ENCODE results near the gene PLEK. TPM values are rescaled to one million over a fixed set of nuclear protein-coding genes. Genes with fewer than 3 reads are reported as not detected.
"Not testable (repeated sequence)": the region's sequence is repeated elsewhere in the genome, so short reads cannot be mapped to it uniquely, and the experiment has no call there.

PLEK gene
- total RNA-seq, 1 donor from 2014 or later, result 0.26 TPM

- DNase-seq, result not testable (repeated sequence)
These were observed 32.7 kb downstream of the PLEK start for GRCh38 chr2:68397704-68398263.

DNA sequence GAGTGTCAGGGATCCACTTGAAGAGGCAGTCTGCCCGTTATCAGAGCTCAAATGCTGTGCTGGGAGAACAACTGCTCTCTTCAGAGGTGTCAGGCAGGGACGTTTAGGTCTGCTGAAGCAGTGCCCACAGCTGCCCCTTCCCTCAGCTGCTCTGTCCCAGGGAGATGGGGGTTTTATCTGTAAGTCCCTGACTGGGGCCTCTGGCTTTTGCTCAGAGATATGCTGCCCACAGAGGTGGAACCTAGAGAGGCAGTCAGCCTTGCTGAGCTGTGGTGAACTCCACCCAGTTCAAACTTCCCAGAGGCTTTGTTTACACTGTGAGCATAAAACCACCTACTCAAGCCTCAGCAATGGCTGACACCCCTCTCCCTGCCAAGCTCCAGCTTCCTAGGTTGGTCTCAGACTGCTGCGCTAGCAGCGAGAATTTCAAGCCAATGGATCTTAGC lies 38.1 kb downstream of the PLEK start:
- Mint-ChIP-seq H3K27me3 (peaks cover 63% of the 10 kb centered on the region), H3K27ac (no peak overlapping the region), H3K9me3 (peaks cover 43% of the 10 kb centered on the region), H3K4me3 (no peak overlapping the region), H3K4me1 (no peaks in the 10 kb centered on the region), H3K36me3 (ENCODE audit: low read depth) (peaks cover 2% of the 10 kb centered on the region)
- intact Hi-C loops (cut with micrococcal nuclease), result no loop called here
- no peak for DNase-seq

More at GRCh38 chr2:68397704-68398263, 32.7 kb downstream of the PLEK start:
- H3K36me3 Mint-ChIP-seq (ENCODE audit: low read depth); H3K4me1 Mint-ChIP-seq; H3K27ac Mint-ChIP-seq; intact Hi-C loops (cut with micrococcal nuclease); H3K4me3 Mint-ChIP-seq: not testable (repeated sequence)
- Mint-ChIP-seq H3K27me3 (peaks cover 48% of the 10 kb centered on the region), H3K9me3 (peaks cover 33% of the 10 kb centered on the region)

- Mint-ChIP-seq H3K27me3 (peaks cover 64% of the 10 kb centered on the region), H3K27ac (no peak overlapping the region), H3K9me3 (peaks cover 40% of the 10 kb centered on the region), H3K36me3 (ENCODE audit: low read depth) (peaks cover 2% of the 10 kb centered on the region), H3K4me3 (no peak overlapping the region), H3K4me1 (no peaks in the 10 kb centered on the region)
- intact Hi-C loops (cut with micrococcal nuclease), result no loop called here
- no peak for DNase-seq
These were observed 39.1 kb downstream of the PLEK start for GRCh38 chr2:68404164-68404563.

- H3K27me3 Mint-ChIP-seq, result peaks cover 63% of the 10 kb centered on the region
- peaks cover 41% of the 10 kb centered on the region for H3K9me3 Mint-ChIP-seq
- H3K36me3 Mint-ChIP-seq (ENCODE audit: low read depth), result peaks cover 2% of the 10 kb centered on the region
- H3K4me1 Mint-ChIP-seq, result no peaks in the 10 kb centered on the region
- DNase-seq, result no peak
- no peak overlapping the region for H3K4me3 Mint-ChIP-seq
- H3K27ac Mint-ChIP-seq, result no peak overlapping the region
- intact Hi-C loops (cut with micrococcal nuclease), result no loop called here
These were observed 40.1 kb downstream of the PLEK start for GRCh38 chr2:68404893-68405799.

- no peak for DNase-seq
- Mint-ChIP-seq H3K36me3 (ENCODE audit: low read depth) (no peaks in the 10 kb centered on the region), H3K4me1 (peaks cover 7% of the 10 kb centered on the region), H3K4me3 (no peak overlapping the region), H3K27ac (no peak overlapping the region), H3K9me3 (peaks cover 25% of the 10 kb centered on the region), H3K27me3 (peaks cover 40% of the 10 kb centered on the region)
- intact Hi-C loops (cut with micrococcal nuclease), result no loop called here
These were observed 46.5 kb downstream of the PLEK start for GRCh38 chr2:68411397-68412126.

DNA sequence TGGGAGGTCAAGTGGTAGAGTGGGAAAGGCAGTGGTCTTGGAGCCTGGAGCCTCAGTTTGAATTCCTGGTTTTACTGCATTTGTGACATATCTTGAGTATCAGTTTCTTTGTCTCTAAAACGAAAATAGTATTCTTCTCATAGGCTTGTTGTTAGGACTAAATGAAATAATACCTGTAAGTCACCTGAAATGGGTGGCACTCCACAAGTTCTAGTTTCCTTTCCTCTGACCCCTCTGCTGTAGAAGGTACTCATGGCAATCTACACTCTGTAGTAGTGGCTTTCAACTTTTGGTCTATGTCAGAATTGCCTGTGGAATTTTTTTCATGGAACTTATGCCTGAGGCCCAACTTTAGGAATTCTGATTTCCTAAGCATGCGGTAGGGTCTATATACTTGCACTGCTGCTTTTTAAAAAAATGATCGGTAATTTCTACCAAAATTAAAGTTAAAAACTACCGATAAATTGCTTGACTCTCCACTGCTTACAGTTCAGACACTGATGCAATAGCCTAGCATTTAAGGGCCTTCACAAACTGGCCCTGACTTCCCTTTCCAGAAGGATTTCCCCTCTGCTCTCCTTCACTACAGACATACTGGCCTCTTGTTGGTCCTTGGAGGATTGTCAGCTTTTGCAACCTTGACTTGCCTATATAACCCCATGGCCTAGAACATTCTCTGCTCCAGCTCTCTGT lies 47.2 kb downstream of the PLEK start:
- Mint-ChIP-seq H3K4me1 (peaks cover 7% of the 10 kb centered on the region), H3K9me3 (peaks cover 25% of the 10 kb centered on the region), H3K27me3 (peaks cover 33% of the 10 kb centered on the region), H3K27ac (no peak overlapping the region), H3K36me3 (ENCODE audit: low read depth) (no peaks in the 10 kb centered on the region), H3K4me3 (no peak overlapping the region)
- no peak for DNase-seq
- intact Hi-C loops (cut with micrococcal nuclease), result no loop called here

GRCh38 chr2:68413466-68413865 lies 48.4 kb downstream of the PLEK start:
- H3K27ac Mint-ChIP-seq, result no peak overlapping the region
- H3K4me1 Mint-ChIP-seq, result peaks cover 12% of the 10 kb centered on the region
- peaks cover 17% of the 10 kb centered on the region for H3K9me3 Mint-ChIP-seq
- peaks cover 23% of the 10 kb centered on the region for H3K27me3 Mint-ChIP-seq
- intact Hi-C loops (cut with micrococcal nuclease), result no loop called here
- H3K4me3 Mint-ChIP-seq, result no peak overlapping the region
- H3K36me3 Mint-ChIP-seq (ENCODE audit: low read depth), result no peaks in the 10 kb centered on the region
- DNase-seq, result no peak

DNA sequence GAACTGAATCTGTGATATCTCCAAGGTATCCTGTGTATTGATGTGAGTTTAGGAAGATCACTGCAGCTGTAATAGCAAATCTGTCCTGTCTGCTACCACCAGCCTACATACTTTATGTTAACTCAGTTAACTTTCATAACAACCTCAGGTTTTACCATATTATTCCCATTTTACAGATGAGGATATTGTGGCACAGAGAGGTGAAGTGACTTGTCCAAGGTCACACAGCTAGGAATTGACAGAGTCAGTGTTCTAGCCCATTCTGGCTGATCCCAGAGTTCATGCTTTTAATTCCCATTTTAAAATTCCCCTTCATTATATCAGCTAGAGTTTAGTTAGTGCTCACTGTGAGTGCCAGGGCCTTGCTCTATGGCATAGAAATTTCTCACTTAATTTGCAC lies 49.4 kb downstream of the PLEK start:
- Mint-ChIP-seq H3K27me3 (peaks cover 16% of the 10 kb centered on the region), H3K4me1 (peaks cover 12% of the 10 kb centered on the region), H3K36me3 (ENCODE audit: low read depth) (no peaks in the 10 kb centered on the region), H3K9me3 (peaks cover 12% of the 10 kb centered on the region), H3K4me3 (no peak overlapping the region), H3K27ac (no peak overlapping the region)
- no peak for DNase-seq
- intact Hi-C loops (cut with micrococcal nuclease), result no loop called here

DNA sequence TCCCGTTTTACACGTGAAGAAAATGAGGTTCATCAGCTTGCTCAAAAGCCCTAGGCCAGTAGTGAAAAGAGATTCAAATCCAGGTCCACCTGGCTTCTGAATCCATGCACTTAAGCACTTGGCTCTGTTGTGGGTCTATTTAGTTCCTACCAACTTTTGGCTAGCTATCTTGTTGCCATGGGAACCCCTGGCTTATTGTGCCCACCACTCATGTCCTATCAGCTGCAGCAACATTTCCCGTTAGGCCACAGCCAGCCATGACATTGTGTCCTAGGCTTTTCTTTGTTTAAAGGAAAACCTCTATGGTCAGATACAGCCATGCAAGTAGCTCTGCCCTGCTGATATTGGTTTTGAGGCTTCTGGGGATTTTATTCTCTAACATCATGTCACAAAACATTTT lies 49.8 kb downstream of the PLEK start:
- Mint-ChIP-seq H3K27ac (no peak overlapping the region), H3K4me3 (no peak overlapping the region), H3K27me3 (peaks cover 17% of the 10 kb centered on the region), H3K9me3 (peaks cover 10% of the 10 kb centered on the region), H3K4me1 (peaks cover 14% of the 10 kb centered on the region), H3K36me3 (ENCODE audit: low read depth) (no peaks in the 10 kb centered on the region)
- no peak for DNase-seq
- intact Hi-C loops (cut with micrococcal nuclease), result no loop called here

DNA sequence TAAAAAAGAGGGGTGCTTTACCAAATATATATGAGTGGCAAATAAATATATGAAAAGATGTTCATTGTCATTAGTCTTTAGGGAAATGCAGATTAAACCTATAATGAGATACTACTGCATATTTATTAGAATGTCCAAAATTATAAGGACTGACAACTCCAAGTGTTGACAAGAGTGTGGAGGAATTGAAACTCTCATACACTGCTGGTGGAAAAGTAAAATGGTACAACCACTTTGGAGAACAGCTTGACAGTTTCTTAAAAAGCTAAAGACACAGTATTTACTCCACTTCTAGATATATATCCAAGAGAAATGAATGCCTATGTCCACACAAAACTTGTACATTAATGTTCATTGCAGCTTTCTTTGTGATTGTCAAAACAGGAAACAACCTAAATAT lies 50.4 kb downstream of the PLEK start:
- intact Hi-C loops (cut with micrococcal nuclease), result no loop called here
- Mint-ChIP-seq H3K9me3 (peaks cover 5% of the 10 kb centered on the region), H3K27ac (no peak overlapping the region), H3K27me3 (peaks cover 12% of the 10 kb centered on the region), H3K4me1 (peaks cover 14% of the 10 kb centered on the region), H3K4me3 (no peak overlapping the region), H3K36me3 (ENCODE audit: low read depth) (no peaks in the 10 kb centered on the region)
- no peak for DNase-seq

DNA sequence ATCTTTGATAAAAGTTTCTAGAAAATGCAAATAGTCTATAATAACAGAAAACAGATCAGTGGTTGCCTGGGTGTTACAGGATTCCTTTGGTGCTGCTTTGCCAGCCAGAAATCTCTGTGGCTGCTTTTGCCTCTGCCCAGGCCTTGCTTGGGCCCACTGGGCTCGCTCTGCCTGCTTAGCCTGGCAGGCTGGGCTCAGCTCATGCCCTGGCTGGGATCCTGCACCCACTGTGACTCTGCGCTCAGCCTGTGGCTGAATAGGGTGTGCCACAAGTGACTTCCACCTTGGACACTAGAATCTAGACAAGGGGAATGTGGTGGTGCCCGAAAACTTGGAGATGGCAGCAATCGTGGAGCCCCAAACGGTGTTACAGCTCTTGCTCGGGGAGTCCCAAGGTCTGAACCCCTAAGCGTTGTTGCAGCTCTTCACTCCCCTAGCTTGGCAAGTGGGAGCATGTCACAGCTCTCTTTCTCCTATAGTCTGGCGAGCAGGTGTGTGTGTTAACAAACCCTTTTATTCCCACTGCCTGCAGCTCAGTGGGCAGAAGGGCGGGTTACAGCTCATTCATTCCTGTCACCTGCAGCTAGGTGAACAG lies 51.1 kb downstream of the PLEK start:
- Mint-ChIP-seq H3K27ac (no peak overlapping the region), H3K36me3 (ENCODE audit: low read depth) (no peaks in the 10 kb centered on the region), H3K4me3 (no peak overlapping the region), H3K9me3 (peaks cover 6% of the 10 kb centered on the region), H3K27me3 (peaks cover 11% of the 10 kb centered on the region), H3K4me1 (peaks cover 14% of the 10 kb centered on the region)
- intact Hi-C loops (cut with micrococcal nuclease), result no loop called here
- no peak for DNase-seq

DNA sequence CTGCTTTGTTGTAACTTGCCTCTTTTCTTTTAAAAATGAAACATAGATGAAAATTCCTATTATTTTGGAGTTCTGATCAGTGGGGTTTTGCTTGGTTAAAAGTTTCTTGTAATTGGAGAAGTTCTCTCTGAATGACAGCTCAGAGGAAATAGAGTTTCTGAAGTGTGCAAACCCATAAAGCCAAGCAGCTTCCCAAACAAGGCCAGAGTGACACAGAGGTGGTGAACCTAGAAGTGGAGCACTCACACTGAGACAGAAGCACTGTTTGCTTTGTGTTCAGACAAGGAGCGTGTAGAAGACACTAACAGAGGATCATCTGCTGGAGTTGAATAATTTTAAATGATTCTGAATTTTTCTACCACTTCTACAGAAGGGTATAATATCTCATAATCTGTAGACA lies 52.8 kb downstream of the PLEK start:
- Mint-ChIP-seq H3K4me1 (peaks cover 7% of the 10 kb centered on the region), H3K27me3 (peaks cover 12% of the 10 kb centered on the region), H3K9me3 (peaks cover 10% of the 10 kb centered on the region), H3K27ac (no peak overlapping the region), H3K36me3 (ENCODE audit: low read depth) (no peaks in the 10 kb centered on the region), H3K4me3 (no peak overlapping the region)
- DNase-seq, result no peak
- intact Hi-C loops (cut with micrococcal nuclease), result no loop called here

GRCh38 chr2:68418419-68418818 lies 53.3 kb downstream of the PLEK start:
- H3K4me1 Mint-ChIP-seq, result peaks cover 7% of the 10 kb centered on the region
- H3K9me3 Mint-ChIP-seq, result peaks cover 10% of the 10 kb centered on the region
- no peak overlapping the region for H3K27ac Mint-ChIP-seq
- no peaks in the 10 kb centered on the region for H3K36me3 Mint-ChIP-seq (ENCODE audit: low read depth)
- H3K27me3 Mint-ChIP-seq, result peaks cover 12% of the 10 kb centered on the region
- intact Hi-C loops (cut with micrococcal nuclease), result no loop called here
- H3K4me3 Mint-ChIP-seq, result no peak overlapping the region
- no peak for DNase-seq
